GM23338 (cell line): Measurements from ENCODE around the gene LAMC3. TPM values are rescaled to one million over a fixed set of nuclear protein-coding genes. Genes with fewer than 3 reads are reported as not detected.

Experiments
- ATAC-seq: fragments of 200-7000 bp; cut with Tn5 transposase; 3 replicates; pipeline ENCODE4 v1.9.1; 2020
- DNase-seq: peaks from one replicate; pipeline ENCODE4 v3.0.0-alpha.2; 2015; ENCODE audit warnings: low spot score
- H2AFZ ChIP-seq: fragments of 200-600 bp; sonication (generic); 2 replicates; pipeline ENCODE4 v1.8.0; 2016; ENCODE audit warnings: antibody characterized with exemption, mild to moderate bottlenecking, moderate library complexity
- H3F3A ChIP-seq: fragments of 200-600 bp; sonication (generic); replicated peaks from 2 replicates; pipeline ENCODE4 v1.8.0; 2017; ENCODE audit warnings: antibody characterized with exemption, mixed run types, low read depth
- H3K27ac ChIP-seq: fragments of 200-600 bp; sonication (generic); 2 replicates; pipeline ENCODE4 v1.6.1; 2016; ENCODE audit warnings: low read depth
- H3K27me3 ChIP-seq: fragments of 200-600 bp; sonication (generic); 2 replicates; pipeline ENCODE4 v1.8.0; 2016; ENCODE audit warnings: mild to moderate bottlenecking, mixed run types, moderate library complexity; ENCODE audit not compliant: insufficient read depth
- H3K36me3 ChIP-seq: fragments of 200-600 bp; sonication (generic); 2 replicates; pipeline ENCODE4 v1.8.0; 2016; ENCODE audit warnings: mild to moderate bottlenecking; ENCODE audit not compliant: insufficient read depth
- H3K4me1 ChIP-seq: fragments of 200-600 bp; sonication (generic); 2 replicates; pipeline ENCODE4 v1.8.0; 2016; ENCODE audit warnings: mild to moderate bottlenecking, moderate library complexity; ENCODE audit not compliant: insufficient read depth
- H3K4me2 ChIP-seq: fragments of 200-600 bp; sonication (generic); 2 replicates; pipeline ENCODE4 v1.7.1; 2017; ENCODE audit warnings: mixed run types
- H3K4me3 ChIP-seq: fragments of 200-600 bp; sonication (generic); 2 replicates; pipeline ENCODE4 v1.6.1; 2016; ENCODE audit warnings: mixed run types
- H3K79me2 ChIP-seq: fragments of 200-600 bp; sonication (generic); replicated peaks from 2 replicates; pipeline ENCODE4 v1.8.0; 2017; ENCODE audit warnings: mild to moderate bottlenecking; ENCODE audit not compliant: insufficient read depth
- H3K9me2 ChIP-seq: fragments of 200-600 bp; sonication (generic); 2 replicates; pipeline ENCODE4 v1.8.0; 2017; ENCODE audit not compliant: insufficient read depth
- H4K20me1 ChIP-seq: fragments of 200-600 bp; sonication (generic); replicated peaks from 2 replicates; pipeline ENCODE4 v1.8.0; 2017; ENCODE audit warnings: mild to moderate bottlenecking; ENCODE audit not compliant: insufficient read depth
- H3K27ac Mint-ChIP-seq: 2 replicates; pipeline ENCODE4 v1.8.0; 2020; ENCODE audit warnings: inconsistent platforms, mild to moderate bottlenecking, moderate library complexity, mixed read lengths
- H3K27me3 Mint-ChIP-seq: 3 replicates; pipeline ENCODE4 v1.8.0; 2022; ENCODE audit warnings: low read depth, mild to moderate bottlenecking, moderate library complexity, mixed read lengths, inconsistent platforms; ENCODE audit not compliant: insufficient read depth, poor library complexity
- H3K36me3 Mint-ChIP-seq: 3 replicates; pipeline ENCODE4 v1.8.0; 2021; ENCODE audit warnings: low read depth, mild to moderate bottlenecking, inconsistent platforms, moderate library complexity, mixed read lengths
- H3K4me1 Mint-ChIP-seq: 3 replicates; pipeline ENCODE4 v1.8.0; 2020; ENCODE audit warnings: mild to moderate bottlenecking, inconsistent platforms, mixed read lengths
- H3K4me3 Mint-ChIP-seq: 3 replicates; pipeline ENCODE4 v1.8.0; 2021; ENCODE audit warnings: moderate library complexity, mild to moderate bottlenecking, inconsistent platforms, mixed read lengths
- H3K9me3 Mint-ChIP-seq: 3 replicates; pipeline ENCODE4 v1.8.0; 2020; ENCODE audit warnings: moderate library complexity, mild to moderate bottlenecking, inconsistent platforms, mixed read lengths
- CREB1 ChIP-seq: fragments of 250-450 bp; sonication (Bioruptor Pico); IDR thresholded peaks from 2 replicates; pipeline ENCODE4 v1.5.0; 2020; ENCODE audit warnings: low read depth, mild to moderate bottlenecking, moderate library complexity
- CTCF ChIP-seq, 2 experiments: fragments of 200-600 bp in 1 of 2; sonication (generic) in 1 of 2; conservative IDR thresholded peaks; 2 replicates each; pipeline versions ENCODE4 v1.5.1 to v1.6.1; 2016 to 2017; ENCODE audit warnings: antibody characterized with exemption in 2 of 2, low read depth in 2 of 2, mild to moderate bottlenecking in 2 of 2, moderate library complexity in 1 of 2
- ETS1 ChIP-seq: IDR thresholded peaks from 2 replicates; pipeline ENCODE4 v1.6.1; 2016; ENCODE audit warnings: antibody characterized with exemption
- EZH2 ChIP-seq: fragments of 200-600 bp; sonication (generic); IDR thresholded peaks from one replicate; pipeline ENCODE4 v1.8.0; 2017; ENCODE audit warnings: antibody characterized with exemption, mild to moderate bottlenecking, low read depth; ENCODE audit not compliant: unreplicated experiment
- EZH2phosphoT487 ChIP-seq: fragments of 200-600 bp; sonication (generic); IDR thresholded peaks from one replicate; pipeline ENCODE4 v1.8.1; 2018; ENCODE audit warnings: antibody characterized with exemption; ENCODE audit not compliant: unreplicated experiment
- JUNB ChIP-seq: IDR thresholded peaks from one replicate; pipeline ENCODE4 v1.6.1; 2016; ENCODE audit warnings: antibody characterized with exemption; ENCODE audit not compliant: unreplicated experiment
- NANOG ChIP-seq: IDR thresholded peaks from 2 replicates; pipeline ENCODE4 v1.6.1; 2016; ENCODE audit warnings: antibody characterized with exemption, borderline replicate concordance
- POLR2AphosphoS5 ChIP-seq: IDR thresholded peaks from 2 replicates; pipeline ENCODE4 v1.6.1; 2016; ENCODE audit warnings: antibody characterized with exemption, low read depth
- REST ChIP-seq: IDR thresholded peaks from one replicate; pipeline ENCODE4 v1.6.1; 2018; ENCODE audit warnings: antibody characterized with exemption; ENCODE audit not compliant: unreplicated experiment
- STAT1 ChIP-seq: IDR thresholded peaks from one replicate; pipeline ENCODE4 v1.6.1; 2016; ENCODE audit warnings: antibody characterized with exemption; ENCODE audit not compliant: unreplicated experiment
- ZNF114 ChIP-seq: fragments of 250-450 bp; sonication (Bioruptor Pico); IDR thresholded peaks from 2 replicates; pipeline ENCODE4 v1.5.0; 2020; ENCODE audit warnings: mild to moderate bottlenecking, moderate library complexity
- ZNF331 ChIP-seq: fragments of 250-450 bp; sonication (Bioruptor Pico); IDR thresholded peaks from 2 replicates; pipeline ENCODE4 v1.5.0; 2020; ENCODE audit warnings: low read depth, mild to moderate bottlenecking, moderate library complexity
- ZNF462 ChIP-seq: fragments of 250-450 bp; sonication (Bioruptor Pico); IDR thresholded peaks from 2 replicates; pipeline ENCODE4 v1.5.0; 2020; ENCODE audit warnings: mild to moderate bottlenecking, moderate library complexity
- polyA plus RNA-seq: library from polyadenylated mRNA; unstranded; fragments of >200 nt; fragmentation: Nextera tagmentation; extraction: Ambion mirVana; gene quantifications from 2 replicates; pipeline ENCODE4 v1.2.1, GENCODE V29; 2016
- total RNA-seq: library from RNA; depleted of rRNA; stranded (reverse); fragments of >200 nt; shearing (Covaris generic); gene quantifications from 2 replicates; pipeline ENCODE4 v1.2.3, GENCODE V29; 2014

Gene LAMC3
- total and polyA plus RNA-seq, 2 experiments from 2014 or later: 9.0 to 27.4 TPM

- H3K9me3 Mint-ChIP-seq: no peaks in the 10 kb centered on the region
- no peak overlapping the region for H3K4me3 Mint-ChIP-seq
- peaks cover 10% of the 10 kb centered on the region; the same call in 1 of the 2 replicates for H3F3A ChIP-seq
- no peak for TF ChIP-seq REST
- no peak for TF ChIP-seq CTCF (conservative IDR thresholded peaks at IDR 0.05; ENCODE audit: low read depth in 2 of 2)
- TF ChIP-seq STAT1: no peak
- no peak for TF ChIP-seq EZH2phosphoT487
- no peak for TF ChIP-seq ZNF462 (CRISPR knock-in tag)
- no peak for TF ChIP-seq EZH2
- TF ChIP-seq ZNF331 (CRISPR knock-in tag): no peak
- no peak for TF ChIP-seq CREB1 (CRISPR knock-in tag)
- TF ChIP-seq ETS1: no peak
- TF ChIP-seq NANOG: no peak
- no peak for TF ChIP-seq POLR2AphosphoS5
- TF ChIP-seq ZNF114: no peak
- TF ChIP-seq JUNB: no peak
- H2AFZ ChIP-seq: no peak overlapping the region
- 0 out of 2 replicates have a peak, but pooled peaks cover 1% of the 10 kb centered on the region for H3K9me2 ChIP-seq
- no peaks in the 10 kb centered on the region for H3K36me3 ChIP-seq
- no peaks in the 10 kb centered on the region for H3K27me3 ChIP-seq
- peaks cover 9% of the 10 kb centered on the region for H3K27me3 Mint-ChIP-seq
- peaks cover 7% of the 10 kb centered on the region for H3K4me1 Mint-ChIP-seq
- DNase-seq (no peak), ATAC-seq (no peak)
- H3K4me3 ChIP-seq: no peak overlapping the region
- H3K36me3 Mint-ChIP-seq: no peaks in the 10 kb centered on the region
- no peaks in the 10 kb centered on the region; the same call in 1 of the 2 replicates for H3K4me1 ChIP-seq
- no peak overlapping the region for H3K4me2 ChIP-seq
- H3K27ac Mint-ChIP-seq: no peak overlapping the region
- no peaks in the 10 kb centered on the region for H4K20me1 ChIP-seq
- H3K79me2 ChIP-seq: no peaks in the 10 kb centered on the region
- H3K27ac ChIP-seq: no peak overlapping the region
Observed at GRCh38 chr9:131020862-131021261, 11.9 kb downstream of the LAMC3 start.
